HG03139 (cell line): Measurements from ENCODE around the gene NKAIN4.

ENCODE experiments used
- ATAC-seq: cut with Tn5 transposase; IDR thresholded peaks from one replicate; pipeline ENCODE4 v1.9.1; 2021; ENCODE audit not compliant: unreplicated experiment

The NKAIN4 gene

GRCh38 chr20:63198606-63199005 lies 55.7 kb downstream of the NKAIN4 start:
- ATAC-seq = no peak

GRCh38 chr20:63196768-63197470 lies 57.3 kb downstream of the NKAIN4 start:
- ATAC-seq = no peak

GRCh38 chr20:63194797-63195173 lies 59.5 kb downstream of the NKAIN4 start:
- no peak for ATAC-seq

GRCh38 chr20:63194007-63194796 lies 60.1 kb downstream of the NKAIN4 start:
- ATAC-seq = no peak

- no peak for ATAC-seq
Measured at GRCh38 chr20:63192721-63193120, 61.5 kb downstream of the NKAIN4 start.

- no peak for ATAC-seq
Measured at GRCh38 chr20:63191400-63191799, 62.9 kb downstream of the NKAIN4 start.

- no peak for ATAC-seq
Measured at GRCh38 chr20:63190828-63191227, 63.4 kb downstream of the NKAIN4 start.
